ENCODE measurements around the gene AGAP1.

DNA sequence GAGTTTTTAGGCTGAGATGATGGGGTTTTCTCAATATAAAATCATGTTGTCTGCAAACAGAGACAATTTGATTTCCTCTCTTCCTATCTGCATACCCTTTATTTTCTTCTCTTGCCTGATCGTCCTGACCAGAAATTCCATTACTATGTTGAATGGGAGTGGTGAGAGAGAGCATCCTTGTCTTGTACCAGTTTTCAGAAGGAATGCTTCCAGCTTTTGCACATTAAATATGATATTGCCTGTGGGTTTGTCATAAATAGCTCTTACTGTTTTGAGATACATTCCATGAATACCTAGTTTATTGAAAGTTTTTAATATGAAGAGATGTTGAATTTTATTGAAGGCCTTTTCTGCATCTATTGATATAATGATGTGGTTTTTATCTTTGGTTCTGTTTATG, 492.5 kb downstream of the AGAP1 start:
- TF ChIP-seq TAF1 (IDR thresholded peaks at IDR 0.05; ENCODE audit: borderline replicate concordance, insufficient read depth, low read length), result no peak
- no peak for TF ChIP-seq SIN3A (IDR thresholded peaks at IDR 0.05; ENCODE audit: borderline replicate concordance, insufficient read depth, low read length)
- no peak for TF ChIP-seq POLR2AphosphoS5 (IDR thresholded peaks at IDR 0.05; ENCODE audit: low read depth, low read length)
- TF ChIP-seq, protein P1, sequence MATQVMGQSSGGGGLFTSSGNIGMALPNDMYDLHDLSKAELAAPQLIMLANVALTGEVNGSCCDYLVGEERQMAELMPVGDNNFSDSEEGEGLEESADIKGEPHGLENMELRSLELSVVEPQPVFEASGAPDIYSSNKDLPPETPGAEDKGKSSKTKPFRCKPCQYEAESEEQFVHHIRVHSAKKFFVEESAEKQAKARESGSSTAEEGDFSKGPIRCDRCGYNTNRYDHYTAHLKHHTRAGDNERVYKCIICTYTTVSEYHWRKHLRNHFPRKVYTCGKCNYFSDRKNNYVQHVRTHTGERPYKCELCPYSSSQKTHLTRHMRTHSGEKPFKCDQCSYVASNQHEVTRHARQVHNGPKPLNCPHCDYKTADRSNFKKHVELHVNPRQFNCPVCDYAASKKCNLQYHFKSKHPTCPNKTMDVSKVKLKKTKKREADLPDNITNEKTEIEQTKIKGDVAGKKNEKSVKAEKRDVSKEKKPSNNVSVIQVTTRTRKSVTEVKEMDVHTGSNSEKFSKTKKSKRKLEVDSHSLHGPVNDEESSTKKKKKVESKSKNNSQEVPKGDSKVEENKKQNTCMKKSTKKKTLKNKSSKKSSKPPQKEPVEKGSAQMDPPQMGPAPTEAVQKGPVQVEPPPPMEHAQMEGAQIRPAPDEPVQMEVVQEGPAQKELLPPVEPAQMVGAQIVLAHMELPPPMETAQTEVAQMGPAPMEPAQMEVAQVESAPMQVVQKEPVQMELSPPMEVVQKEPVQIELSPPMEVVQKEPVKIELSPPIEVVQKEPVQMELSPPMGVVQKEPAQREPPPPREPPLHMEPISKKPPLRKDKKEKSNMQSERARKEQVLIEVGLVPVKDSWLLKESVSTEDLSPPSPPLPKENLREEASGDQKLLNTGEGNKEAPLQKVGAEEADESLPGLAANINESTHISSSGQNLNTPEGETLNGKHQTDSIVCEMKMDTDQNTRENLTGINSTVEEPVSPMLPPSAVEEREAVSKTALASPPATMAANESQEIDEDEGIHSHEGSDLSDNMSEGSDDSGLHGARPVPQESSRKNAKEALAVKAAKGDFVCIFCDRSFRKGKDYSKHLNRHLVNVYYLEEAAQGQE (IDR thresholded peaks at IDR 0.05; ENCODE audit: insufficient read depth in 1 of 2, low read depth in 2 of 2, low read length in 2 of 2), result no peak
- TF ChIP-seq FOXP2 (optimal IDR thresholded peaks at IDR 0.05; ENCODE audit: borderline replicate concordance, extremely low read depth, extremely low read length, insufficient read depth), result no peak
